Prostate gland (tissue), 2 donors: ENCODE data around the gene SEC14L3.

Experiments
- POLR2A ChIP-seq: fragments of 450-650 bp; IDR thresholded peaks from one replicate; pipeline ENCODE4 v1.6.1; 2016; ENCODE audit warnings: antibody characterized with exemption, mild to moderate bottlenecking
- POLR2AphosphoS5 ChIP-seq: sonication (generic); formaldehyde crosslinking; IDR thresholded peaks from one replicate; pipeline ENCODE4 v1.6.1; 2017; ENCODE audit warnings: antibody characterized with exemption
- TF ChIP-seq, protein P1 (sequence below), 4 experiments: fragments of 200-600 bp in 2 of 4; fragments of 450-650 bp in 2 of 4; sonication (generic) in 2 of 4; IDR thresholded peaks; 1 replicate in 3 of 4; 2 replicates in 1 of 4; pipeline ENCODE4 v1.5.1; 2016 to 2019; ENCODE audit warnings: antibody characterized with exemption in 4 of 4, mild to moderate bottlenecking in 2 of 4, moderate library complexity in 2 of 4

DNA sequence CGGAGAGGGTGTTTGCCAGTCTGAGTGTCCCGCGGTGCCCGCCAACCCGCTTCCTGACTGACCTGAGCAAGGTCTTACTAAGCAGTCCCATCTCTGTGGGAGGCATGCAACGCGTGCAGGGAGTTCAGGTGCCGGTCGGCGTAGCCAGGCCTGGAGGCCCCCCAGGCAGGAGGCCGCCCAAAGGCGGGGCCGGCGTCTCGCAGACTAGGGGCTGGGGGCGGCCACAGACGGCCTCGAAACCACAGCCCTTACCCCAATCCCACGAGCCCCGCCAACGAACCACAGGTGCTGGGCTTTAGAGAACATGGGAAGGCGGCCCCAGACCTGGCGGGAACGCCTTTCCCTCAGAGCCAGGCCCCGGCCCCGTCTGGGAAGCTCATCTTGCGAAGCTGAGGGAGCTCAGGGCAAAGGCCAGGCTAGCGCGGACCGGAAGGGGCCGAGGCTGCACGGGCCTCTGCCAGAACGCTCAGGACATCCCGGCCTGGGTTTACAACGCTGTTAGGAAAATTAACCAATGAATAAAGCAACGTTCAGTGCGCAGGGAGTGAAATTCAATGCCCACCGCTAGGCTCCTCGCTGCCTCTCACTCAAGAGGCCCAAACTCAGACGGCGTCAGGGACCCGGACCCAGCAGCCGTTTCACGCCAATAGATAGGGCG lies 48.4 kb downstream of the SEC14L3 start:
- TF ChIP-seq POLR2A (peak; percentile 73), POLR2AphosphoS5 (no peak)
- TF ChIP-seq, protein P1, sequence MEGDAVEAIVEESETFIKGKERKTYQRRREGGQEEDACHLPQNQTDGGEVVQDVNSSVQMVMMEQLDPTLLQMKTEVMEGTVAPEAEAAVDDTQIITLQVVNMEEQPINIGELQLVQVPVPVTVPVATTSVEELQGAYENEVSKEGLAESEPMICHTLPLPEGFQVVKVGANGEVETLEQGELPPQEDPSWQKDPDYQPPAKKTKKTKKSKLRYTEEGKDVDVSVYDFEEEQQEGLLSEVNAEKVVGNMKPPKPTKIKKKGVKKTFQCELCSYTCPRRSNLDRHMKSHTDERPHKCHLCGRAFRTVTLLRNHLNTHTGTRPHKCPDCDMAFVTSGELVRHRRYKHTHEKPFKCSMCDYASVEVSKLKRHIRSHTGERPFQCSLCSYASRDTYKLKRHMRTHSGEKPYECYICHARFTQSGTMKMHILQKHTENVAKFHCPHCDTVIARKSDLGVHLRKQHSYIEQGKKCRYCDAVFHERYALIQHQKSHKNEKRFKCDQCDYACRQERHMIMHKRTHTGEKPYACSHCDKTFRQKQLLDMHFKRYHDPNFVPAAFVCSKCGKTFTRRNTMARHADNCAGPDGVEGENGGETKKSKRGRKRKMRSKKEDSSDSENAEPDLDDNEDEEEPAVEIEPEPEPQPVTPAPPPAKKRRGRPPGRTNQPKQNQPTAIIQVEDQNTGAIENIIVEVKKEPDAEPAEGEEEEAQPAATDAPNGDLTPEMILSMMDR (IDR thresholded peaks at IDR 0.05), result peak in 2 of 4 experiments; percentile 25 to 34
